Measurements from ENCODE around the gene FBXW12. TPM values are rescaled to one million over a fixed set of nuclear protein-coding genes. Genes with fewer than 3 reads are reported as not detected.

FBXW12 gene
- total RNA-seq, 1 experiment from 2014 or later = 2.0 TPM

- Mint-ChIP-seq H3K27me3 (ENCODE audit: low read depth) (peaks cover 13% of the 10 kb centered on the region), H3K4me3 (no peak overlapping the region), H3K27ac (no peak overlapping the region), H3K4me1 (peaks cover 11% of the 10 kb centered on the region), H3K9me3 (0 out of 2 replicates have a peak, but pooled peaks cover 3% of the 10 kb centered on the region), H3K36me3 (peaks cover 12% of the 10 kb centered on the region)
- no peak for TF ChIP-seq E2F5 (CRISPR knock-in tag; IDR thresholded peaks at IDR 0.05)
- ChIA-PET CTCF (interaction anchor here (0.7 to 7.8 kb wide), 4 partner anchors 10 to 203 kb away, joined by 3 to 378 read pairs (median 72); partner anchors contain the start of gene PLXNB1), POLR2A (interaction anchor here (1.7 kb wide), 1 partner anchor 42 kb away, joined by 6 read pairs; the partner anchor contains the start of genes CCDC51 and TMA7)
- ATAC-seq (no peak; the same call in 1 of the 2 replicates), DNase-seq (ENCODE audit: low spot score) (no peak)
Observed at GRCh38 chr3:48397767-48398681, 26.0 kb downstream of the FBXW12 start.

GRCh38 chr3:48398701-48399386 is 26.8 kb downstream of the FBXW12 start:
- Mint-ChIP-seq H3K4me3 (no peak overlapping the region), H3K4me1 (peaks cover 11% of the 10 kb centered on the region), H3K36me3 (peaks cover 21% of the 10 kb centered on the region), H3K27me3 (ENCODE audit: low read depth) (peaks cover 13% of the 10 kb centered on the region), H3K9me3 (0 out of 2 replicates have a peak, but pooled peaks cover 3% of the 10 kb centered on the region), H3K27ac (no peak overlapping the region)
- ChIA-PET CTCF (interaction anchor here (0.7 to 7.8 kb wide), 11 partner anchors 10 to 204 kb away, joined by 3 to 378 read pairs (median 25); partner anchors contain the start of gene PLXNB1), POLR2A (interaction anchor here (1.1 to 1.7 kb wide), 3 partner anchors 37 to 47 kb away, joined by 3 to 6 read pairs (median 3); partner anchors contain the start of genes ATRIP, CCDC51 and TMA7)
- ATAC-seq (peak; percentile 15), DNase-seq (ENCODE audit: low spot score) (no peak)
- no peak for TF ChIP-seq ZNF121 (CRISPR knock-in tag; IDR thresholded peaks at IDR 0.05)
- no peak for TF ChIP-seq ZNF671 (CRISPR knock-in tag; IDR thresholded peaks at IDR 0.05)
- TF ChIP-seq ZNF423 (CRISPR knock-in tag; IDR thresholded peaks at IDR 0.05) = no peak
- TF ChIP-seq MYBL2 (CRISPR knock-in tag; IDR thresholded peaks at IDR 0.05) = no peak

GRCh38 chr3:48399387-48400172 is 27.6 kb downstream of the FBXW12 start:
- peak; percentile 36 for ATAC-seq
- Mint-ChIP-seq H3K36me3 (peaks cover 24% of the 10 kb centered on the region), H3K27me3 (ENCODE audit: low read depth) (peaks cover 12% of the 10 kb centered on the region), H3K4me1 (peaks cover 11% of the 10 kb centered on the region), H3K9me3 (0 out of 2 replicates have a peak, but pooled peaks cover 3% of the 10 kb centered on the region), H3K27ac (peak overlapping the region; percentile 48; the same call in 1 of the 2 replicates), H3K4me3 (no peak overlapping the region)
- ChIA-PET CTCF (interaction anchor here (1.0 to 7.8 kb wide), 16 partner anchors 9 to 263 kb away, joined by 3 to 378 read pairs (median 8); partner anchors contain the start of genes CCDC51, CELSR3, PLXNB1 and SLC26A6), POLR2A (interaction anchor here (1.1 to 1.7 kb wide), 4 partner anchors 37 to 205 kb away, joined by 3 to 6 read pairs (median 3); partner anchors contain the start of genes ATRIP, CCDC51 and TMA7)
- DNase-seq (ENCODE audit: low spot score) = no peak
- TF ChIP-seq ARID4B (CRISPR knock-in tag; IDR thresholded peaks at IDR 0.05; ENCODE audit: borderline replicate concordance) (no peak), MAX (CRISPR knock-in tag; IDR thresholded peaks at IDR 0.05) (no peak), PRRX2 (CRISPR knock-in tag; IDR thresholded peaks at IDR 0.05) (no peak), ETV6 (CRISPR knock-in tag; IDR thresholded peaks at IDR 0.05) (no peak), USF2 (CRISPR knock-in tag; IDR thresholded peaks at IDR 0.05) (no peak), SMAD3 (CRISPR knock-in tag; IDR thresholded peaks at IDR 0.05; ENCODE audit: borderline replicate concordance) (no peak), TP53 (CRISPR knock-in tag; IDR thresholded peaks at IDR 0.05) (no peak), PRDM15 (CRISPR knock-in tag; IDR thresholded peaks at IDR 0.05) (no peak), ZNF232 (CRISPR knock-in tag; IDR thresholded peaks at IDR 0.05) (no peak), ZNF121 (CRISPR knock-in tag; IDR thresholded peaks at IDR 0.05) (no peak), E2F5 (CRISPR knock-in tag; IDR thresholded peaks at IDR 0.05) (no peak)
